ENCODE measurements around the gene PLXNA4. TPM values are rescaled to one million over a fixed set of nuclear protein-coding genes. Genes with fewer than 3 reads are reported as not detected.
A peak's percentile ranks its signal among the peaks of the same experiment; 100 is the strongest.

Gene PLXNA4
- total RNA-seq, 1 experiment from 2014 or later = not detected

DNA sequence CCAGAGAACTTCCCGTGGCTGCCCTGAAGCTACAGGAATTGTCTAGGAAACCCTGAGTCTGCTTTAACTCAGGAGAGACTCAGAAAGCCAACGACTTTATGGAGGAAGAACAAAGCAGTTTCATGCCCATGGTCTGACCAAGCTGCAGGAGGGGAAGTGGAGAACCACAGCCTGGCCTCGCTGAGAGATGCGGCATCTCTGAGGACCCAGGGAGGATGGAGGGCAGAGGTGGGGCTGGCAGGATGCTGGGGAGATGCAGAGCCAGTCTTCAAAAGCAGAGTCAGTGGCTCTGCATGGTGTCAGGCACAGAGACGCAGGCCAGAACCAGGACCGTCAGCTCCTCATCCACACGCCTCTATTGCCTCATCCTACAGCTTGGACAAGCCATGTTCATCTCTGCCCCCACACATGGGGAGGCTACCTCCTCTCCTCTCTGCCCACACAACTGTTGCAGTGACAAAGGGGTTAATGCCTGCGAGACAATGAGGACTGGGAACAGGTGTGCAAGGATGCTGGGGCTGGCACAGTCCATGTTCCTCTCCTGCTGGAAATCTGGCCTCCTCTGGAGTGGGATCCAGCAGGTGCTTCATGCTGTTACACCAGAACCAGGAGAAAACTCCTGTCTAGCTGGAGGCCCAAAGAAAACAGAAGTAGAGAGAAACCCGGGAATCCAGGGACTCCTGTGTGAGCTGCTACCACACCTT, 267.0 kb downstream of the PLXNA4 start:
- ChIA-PET POLR2A (interaction anchor here (0.6 kb wide), 1 partner anchor 1511 kb away, joined by 3 read pairs; no protein-coding TSS in a partner anchor), CTCF (no interaction called here), RAD21 (ENCODE audit: low non-redundant PET in 1 of 2, low total read pairs in 2 of 2, uncharacterized antibody in 2 of 2, unreplicated experiment in 2 of 2) (no interaction called here)
- TF ChIP-seq ZNF274 (IDR thresholded peaks at IDR 0.05; ENCODE audit: low read depth, low read length) (no peak), SP1 (IDR thresholded peaks at IDR 0.05; ENCODE audit: low read depth) (no peak), POLR2AphosphoS5 (IDR thresholded peaks at IDR 0.05; ENCODE audit: low read depth, low read length) (no peak)
- TF ChIP-seq, protein P1, sequence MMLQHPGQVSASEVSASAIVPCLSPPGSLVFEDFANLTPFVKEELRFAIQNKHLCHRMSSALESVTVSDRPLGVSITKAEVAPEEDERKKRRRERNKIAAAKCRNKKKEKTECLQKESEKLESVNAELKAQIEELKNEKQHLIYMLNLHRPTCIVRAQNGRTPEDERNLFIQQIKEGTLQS (IDR thresholded peaks at IDR 0.05) = no peak
- Histone ChIP-seq H3K9me3 (ENCODE audit: control insufficient read depth in 1 of 2, insufficient read depth in 1 of 2, low read depth in 1 of 2, low read length in 2 of 2) (no peaks in the 10 kb centered on the region), H3K9ac (ENCODE audit: low read length) (no peak overlapping the region), H3K27me3 (ENCODE audit: insufficient read depth, low read length) (peaks cover 53% of the 10 kb centered on the region), H3K9me2 (ENCODE audit: insufficient read depth) (no peaks in the 10 kb centered on the region), H3K4me2 (ENCODE audit: low read length) (no peak overlapping the region), H3K4me1 (ENCODE audit: control insufficient read depth in 1 of 2, insufficient read depth in 2 of 2, low read length in 2 of 2) (no peaks in the 10 kb centered on the region), H3K36me3 (ENCODE audit: control insufficient read depth in 1 of 2, insufficient read depth in 2 of 2, low read length in 2 of 2) (no peaks in the 10 kb centered on the region), H3K79me2 (ENCODE audit: insufficient read depth, low read length) (no peaks in the 10 kb centered on the region), H3K4me3 (replicated peaks in 1 of 2; ENCODE audit: low read depth in 1 of 2, low read length in 2 of 2) (no peak overlapping the region), H2AFZ (ENCODE audit: low read depth, low read length, poor library complexity, severe bottlenecking) (no peak overlapping the region), H3K27ac (ENCODE audit: low read depth, low read length) (no peak overlapping the region), H4K20me1 (ENCODE audit: insufficient read depth) (no peaks in the 10 kb centered on the region)
- DNase-seq (ENCODE audit: low read depth, low spot score) (no peak), ATAC-seq (no peak)
- BruUV-seq (replicated peaks) = no TSS peak
- intact Hi-C loops (cut with micrococcal nuclease) = no loop called here

- no peak overlapping the region for H3K4me2 ChIP-seq (ENCODE audit: low read length)
- H3K27me3 ChIP-seq (ENCODE audit: insufficient read depth, low read length) = peaks cover 53% of the 10 kb centered on the region
- ATAC-seq (peak; percentile 65), DNase-seq (ENCODE audit: low read depth, low spot score) (no peak)
- no peaks in the 10 kb centered on the region for H3K36me3 ChIP-seq (ENCODE audit: control insufficient read depth in 1 of 2, insufficient read depth in 2 of 2, low read length in 2 of 2)
- ChIA-PET POLR2A (no interaction called here), CTCF (interaction anchor here (1.1 kb wide), 1 partner anchor 273 kb away, joined by 3 read pairs; no protein-coding TSS in a partner anchor), RAD21 (ENCODE audit: low non-redundant PET in 1 of 2, low total read pairs in 2 of 2, uncharacterized antibody in 2 of 2, unreplicated experiment in 2 of 2) (no interaction called here)
- no peaks in the 10 kb centered on the region for H3K79me2 ChIP-seq (ENCODE audit: insufficient read depth, low read length)
- H3K9ac ChIP-seq (ENCODE audit: low read length) = no peak overlapping the region
- H3K9me3 ChIP-seq (ENCODE audit: control insufficient read depth in 1 of 2, insufficient read depth in 1 of 2, low read depth in 1 of 2, low read length in 2 of 2) = no peaks in the 10 kb centered on the region
- H3K27ac ChIP-seq (ENCODE audit: low read depth, low read length) = no peak overlapping the region
- no TSS peak for BruUV-seq (replicated peaks)
- no peaks in the 10 kb centered on the region for H3K4me1 ChIP-seq (ENCODE audit: control insufficient read depth in 1 of 2, insufficient read depth in 2 of 2, low read length in 2 of 2)
- no peaks in the 10 kb centered on the region for H3K9me2 ChIP-seq (ENCODE audit: insufficient read depth)
- no peaks in the 10 kb centered on the region for H4K20me1 ChIP-seq (ENCODE audit: insufficient read depth)
- intact Hi-C loops (cut with micrococcal nuclease) = no loop called here
- TF ChIP-seq MAX (IDR thresholded peaks at IDR 0.05) (no peak), CTCF (IDR thresholded peaks at IDR 0.05 in 2 of 3, conservative IDR thresholded peaks at IDR 0.05 in 1 of 3; ENCODE audit: borderline replicate concordance in 1 of 3, insufficient read depth in 1 of 3, low read depth in 2 of 3, low read length in 2 of 3) (peak in 2 of 3 experiments; percentile 39 to 41; a peak in 4 of 6 replicates), CBX3 (IDR thresholded peaks at IDR 0.05; ENCODE audit: low read depth) (no peak)
- TF ChIP-seq, protein P2, sequence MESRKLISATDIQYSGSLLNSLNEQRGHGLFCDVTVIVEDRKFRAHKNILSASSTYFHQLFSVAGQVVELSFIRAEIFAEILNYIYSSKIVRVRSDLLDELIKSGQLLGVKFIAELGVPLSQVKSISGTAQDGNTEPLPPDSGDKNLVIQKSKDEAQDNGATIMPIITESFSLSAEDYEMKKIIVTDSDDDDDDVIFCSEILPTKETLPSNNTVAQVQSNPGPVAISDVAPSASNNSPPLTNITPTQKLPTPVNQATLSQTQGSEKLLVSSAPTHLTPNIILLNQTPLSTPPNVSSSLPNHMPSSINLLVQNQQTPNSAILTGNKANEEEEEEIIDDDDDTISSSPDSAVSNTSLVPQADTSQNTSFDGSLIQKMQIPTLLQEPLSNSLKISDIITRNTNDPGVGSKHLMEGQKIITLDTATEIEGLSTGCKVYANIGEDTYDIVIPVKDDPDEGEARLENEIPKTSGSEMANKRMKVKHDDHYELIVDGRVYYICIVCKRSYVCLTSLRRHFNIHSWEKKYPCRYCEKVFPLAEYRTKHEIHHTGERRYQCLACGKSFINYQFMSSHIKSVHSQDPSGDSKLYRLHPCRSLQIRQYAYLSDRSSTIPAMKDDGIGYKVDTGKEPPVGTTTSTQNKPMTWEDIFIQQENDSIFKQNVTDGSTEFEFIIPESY (IDR thresholded peaks at IDR 0.05; ENCODE audit: extremely low read depth, insufficient replicate concordance, low read length) = no peak
- no peak overlapping the region for H3K4me3 ChIP-seq (replicated peaks in 1 of 2; ENCODE audit: low read depth in 1 of 2, low read length in 2 of 2)
- H2AFZ ChIP-seq (ENCODE audit: low read depth, low read length, poor library complexity, severe bottlenecking) = no peak overlapping the region
These were observed 268.8 kb downstream of the PLXNA4 start for GRCh38 chr7:132307465-132307864.
